SK-N-SH treated with all-trans-retinoic acid at 6 μM for 48 hours (cell line): ENCODE measurements around the gene TLX2.

Experiments
- ATAC-seq: fragments of 200-7000 bp; cut with Tn5 transposase; 3 replicates; pipeline ENCODE4 v1.9.1; 2020; ENCODE audit warnings: mild to moderate bottlenecking, moderate library complexity
- ARNTL ChIP-seq: fragments of 450-650 bp; formaldehyde crosslinking; IDR thresholded peaks from 2 replicates; pipeline ENCODE4 v1.5.0; 2020; ENCODE audit warnings: low read depth, mild to moderate bottlenecking, moderate library complexity, borderline replicate concordance
- CSDC2 ChIP-seq: fragments of 250-450 bp; sonication (Bioruptor Pico); IDR thresholded peaks from 2 replicates; pipeline ENCODE4 v1.5.0; 2020; ENCODE audit warnings: mild to moderate bottlenecking, moderate library complexity
- ESRRG ChIP-seq: fragments of 250-450 bp; sonication (Bioruptor Pico); IDR thresholded peaks from 2 replicates; pipeline ENCODE4 v1.6.1; 2021; ENCODE audit warnings: mild to moderate bottlenecking
- GLIS3 ChIP-seq: fragments of 250-450 bp; sonication (Bioruptor Pico); IDR thresholded peaks from 2 replicates; pipeline ENCODE4 v1.5.0; 2020; ENCODE audit warnings: mild to moderate bottlenecking, moderate library complexity
- ISL1 ChIP-seq: fragments of 250-450 bp; sonication (Bioruptor Pico); IDR thresholded peaks from 2 replicates; pipeline ENCODE4 v2.1.2; 2022; ENCODE audit warnings: mild to moderate bottlenecking, moderate library complexity
- OSR1 ChIP-seq: fragments of 250-450 bp; sonication (Bioruptor Pico); IDR thresholded peaks from 2 replicates; pipeline ENCODE4 v1.8.0; 2022; ENCODE audit warnings: moderate library complexity, mild to moderate bottlenecking, inconsistent platforms
- PPARA ChIP-seq: fragments of 250-450 bp; sonication (Bioruptor Pico); IDR thresholded peaks from 2 replicates; pipeline ENCODE4 v1.5.0; 2020; ENCODE audit warnings: mild to moderate bottlenecking, borderline replicate concordance
- RARB ChIP-seq: fragments of 250-450 bp; sonication (Bioruptor Pico); IDR thresholded peaks from 2 replicates; pipeline ENCODE4 v1.8.0; 2021; ENCODE audit warnings: mild to moderate bottlenecking, moderate library complexity
- SNAI2 ChIP-seq: fragments of 250-450 bp; sonication (Bioruptor Pico); IDR thresholded peaks from 2 replicates; pipeline ENCODE4 v1.5.0; 2020; ENCODE audit warnings: mild to moderate bottlenecking, moderate library complexity
- TCF4 ChIP-seq: fragments of 250-450 bp; sonication (Bioruptor Pico); IDR thresholded peaks from 2 replicates; pipeline ENCODE4 v1.8.0; 2021; ENCODE audit warnings: mild to moderate bottlenecking, moderate library complexity, borderline replicate concordance
- TOX ChIP-seq: fragments of 250-450 bp; sonication (Bioruptor Pico); IDR thresholded peaks from 2 replicates; pipeline ENCODE4 v1.8.0; 2021; ENCODE audit warnings: mild to moderate bottlenecking, moderate library complexity, borderline replicate concordance
- ZC3H10 ChIP-seq: fragments of 250-450 bp; sonication (Bioruptor Pico); IDR thresholded peaks from 2 replicates; pipeline ENCODE4 v1.5.1; 2021; ENCODE audit warnings: mild to moderate bottlenecking, moderate library complexity
- ZFP3 ChIP-seq: fragments of 250-450 bp; sonication (Bioruptor Pico); IDR thresholded peaks from 2 replicates; pipeline ENCODE4 v1.5.0; 2020; ENCODE audit warnings: mild to moderate bottlenecking, moderate library complexity
- ZFP30 ChIP-seq: fragments of 450-650 bp; formaldehyde crosslinking; IDR thresholded peaks from 2 replicates; pipeline ENCODE4 v1.5.0; 2022; ENCODE audit warnings: mild to moderate bottlenecking, moderate library complexity
- ZNF70 ChIP-seq: fragments of 450-650 bp; formaldehyde crosslinking; IDR thresholded peaks from 2 replicates; pipeline ENCODE4 v1.5.0; 2020; ENCODE audit warnings: mild to moderate bottlenecking, moderate library complexity
- ZNF8 ChIP-seq: fragments of 450-650 bp; formaldehyde crosslinking; IDR thresholded peaks from 2 replicates; pipeline ENCODE4 v1.5.0; 2020; ENCODE audit warnings: mild to moderate bottlenecking, moderate library complexity
- TF ChIP-seq, protein P1 (sequence below): fragments of 250-450 bp; sonication (Bioruptor Pico); IDR thresholded peaks from 2 replicates; pipeline ENCODE4 v1.5.1; 2021; ENCODE audit warnings: mild to moderate bottlenecking, moderate library complexity
- TF ChIP-seq, protein P2 (sequence below): fragments of 250-450 bp; sonication (Bioruptor Pico); IDR thresholded peaks from 2 replicates; pipeline ENCODE4 v1.8.0; 2020; ENCODE audit warnings: mild to moderate bottlenecking, moderate library complexity, borderline replicate concordance
- TF ChIP-seq, protein P3 (sequence below): fragments of 250-450 bp; sonication (Bioruptor Pico); IDR thresholded peaks from 2 replicates; pipeline ENCODE4 v1.5.1; 2020; ENCODE audit warnings: low read depth, mild to moderate bottlenecking, moderate library complexity
- TF ChIP-seq, protein P4 (sequence below): fragments of 250-450 bp; sonication (Bioruptor Pico); IDR thresholded peaks from 2 replicates; pipeline ENCODE4 v1.5.0; 2020; ENCODE audit warnings: mild to moderate bottlenecking, moderate library complexity

The TLX2 gene

DNA sequence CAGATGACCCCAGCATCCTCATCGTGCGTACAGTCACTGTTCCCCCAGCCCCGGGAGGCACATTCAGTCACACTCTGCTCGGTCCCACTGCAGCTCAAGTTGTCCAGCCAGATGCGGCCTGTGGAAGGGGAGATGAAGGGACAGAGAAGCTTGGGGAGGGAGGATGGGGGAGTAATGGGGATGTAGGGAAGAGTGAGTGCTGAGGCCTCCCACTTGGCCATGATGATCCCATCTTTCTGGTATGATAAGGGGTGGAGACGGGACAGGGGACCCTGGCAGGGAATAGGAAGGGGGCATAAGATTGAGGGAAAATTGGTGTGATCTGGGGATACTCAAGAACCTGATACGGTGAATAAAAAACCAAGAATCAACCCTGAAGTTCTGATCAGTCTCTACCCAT is 36.0 kb downstream of the TLX2 start:
- TF ChIP-seq ARNTL: no peak
- TF ChIP-seq, protein P1, sequence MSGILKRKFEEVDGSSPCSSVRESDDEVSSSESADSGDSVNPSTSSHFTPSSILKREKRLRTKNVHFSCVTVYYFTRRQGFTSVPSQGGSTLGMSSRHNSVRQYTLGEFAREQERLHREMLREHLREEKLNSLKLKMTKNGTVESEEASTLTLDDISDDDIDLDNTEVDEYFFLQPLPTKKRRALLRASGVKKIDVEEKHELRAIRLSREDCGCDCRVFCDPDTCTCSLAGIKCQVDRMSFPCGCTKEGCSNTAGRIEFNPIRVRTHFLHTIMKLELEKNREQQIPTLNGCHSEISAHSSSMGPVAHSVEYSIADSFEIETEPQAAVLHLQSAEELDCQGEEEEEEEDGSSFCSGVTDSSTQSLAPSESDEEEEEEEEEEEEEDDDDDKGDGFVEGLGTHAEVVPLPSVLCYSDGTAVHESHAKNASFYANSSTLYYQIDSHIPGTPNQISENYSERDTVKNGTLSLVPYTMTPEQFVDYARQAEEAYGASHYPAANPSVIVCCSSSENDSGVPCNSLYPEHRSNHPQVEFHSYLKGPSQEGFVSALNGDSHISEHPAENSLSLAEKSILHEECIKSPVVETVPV (CRISPR knock-in tag): no peak
- TF ChIP-seq, protein P2, sequence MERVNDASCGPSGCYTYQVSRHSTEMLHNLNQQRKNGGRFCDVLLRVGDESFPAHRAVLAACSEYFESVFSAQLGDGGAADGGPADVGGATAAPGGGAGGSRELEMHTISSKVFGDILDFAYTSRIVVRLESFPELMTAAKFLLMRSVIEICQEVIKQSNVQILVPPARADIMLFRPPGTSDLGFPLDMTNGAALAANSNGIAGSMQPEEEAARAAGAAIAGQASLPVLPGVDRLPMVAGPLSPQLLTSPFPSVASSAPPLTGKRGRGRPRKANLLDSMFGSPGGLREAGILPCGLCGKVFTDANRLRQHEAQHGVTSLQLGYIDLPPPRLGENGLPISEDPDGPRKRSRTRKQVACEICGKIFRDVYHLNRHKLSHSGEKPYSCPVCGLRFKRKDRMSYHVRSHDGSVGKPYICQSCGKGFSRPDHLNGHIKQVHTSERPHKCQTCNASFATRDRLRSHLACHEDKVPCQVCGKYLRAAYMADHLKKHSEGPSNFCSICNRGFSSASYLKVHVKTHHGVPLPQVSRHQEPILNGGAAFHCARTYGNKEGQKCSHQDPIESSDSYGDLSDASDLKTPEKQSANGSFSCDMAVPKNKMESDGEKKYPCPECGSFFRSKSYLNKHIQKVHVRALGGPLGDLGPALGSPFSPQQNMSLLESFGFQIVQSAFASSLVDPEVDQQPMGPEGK (CRISPR knock-in tag): no peak
- TF ChIP-seq ZC3H10 (CRISPR knock-in tag): no peak
- no peak for TF ChIP-seq ZNF8
- TF ChIP-seq, protein P3, sequence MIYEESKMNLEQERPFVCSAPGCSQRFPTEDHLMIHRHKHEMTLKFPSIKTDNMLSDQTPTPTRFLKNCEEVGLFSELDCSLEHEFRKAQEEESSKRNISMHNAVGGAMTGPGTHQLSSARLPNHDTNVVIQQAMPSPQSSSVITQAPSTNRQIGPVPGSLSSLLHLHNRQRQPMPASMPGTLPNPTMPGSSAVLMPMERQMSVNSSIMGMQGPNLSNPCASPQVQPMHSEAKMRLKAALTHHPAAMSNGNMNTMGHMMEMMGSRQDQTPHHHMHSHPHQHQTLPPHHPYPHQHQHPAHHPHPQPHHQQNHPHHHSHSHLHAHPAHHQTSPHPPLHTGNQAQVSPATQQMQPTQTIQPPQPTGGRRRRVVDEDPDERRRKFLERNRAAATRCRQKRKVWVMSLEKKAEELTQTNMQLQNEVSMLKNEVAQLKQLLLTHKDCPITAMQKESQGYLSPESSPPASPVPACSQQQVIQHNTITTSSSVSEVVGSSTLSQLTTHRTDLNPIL (CRISPR knock-in tag): no peak
- TF ChIP-seq ZNF70 (CRISPR knock-in tag): no peak
- no peak for TF ChIP-seq ZFP30
- no peak for TF ChIP-seq SNAI2 (CRISPR knock-in tag)
- no peak for ATAC-seq

DNA sequence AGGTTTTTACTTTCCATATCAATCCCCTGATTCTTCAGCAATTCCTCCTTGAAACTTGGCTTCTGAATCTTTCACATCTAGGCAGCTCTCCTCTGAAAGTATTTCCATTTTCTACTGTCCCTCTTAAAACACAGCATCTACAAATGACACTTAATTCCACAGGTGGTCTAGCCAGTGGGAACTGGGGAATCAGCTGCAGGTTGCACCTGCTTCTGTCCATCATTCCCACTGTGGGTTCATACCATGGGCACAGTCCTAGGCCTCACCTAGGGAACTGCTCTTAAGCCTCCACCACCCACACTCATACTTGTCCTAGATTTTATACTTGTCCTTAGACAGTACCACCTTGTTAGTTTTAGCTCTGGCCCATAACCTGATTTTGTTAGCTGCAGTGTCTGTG is 37.3 kb downstream of the TLX2 start:
- TF ChIP-seq ZFP30 (no peak), PPARA (CRISPR knock-in tag) (no peak), ZNF8 (no peak), TCF4 (CRISPR knock-in tag) (no peak), ISL1 (CRISPR knock-in tag) (no peak), OSR1 (CRISPR knock-in tag) (no peak), SNAI2 (CRISPR knock-in tag) (no peak), ARNTL (no peak), TOX (CRISPR knock-in tag) (no peak), CSDC2 (CRISPR knock-in tag) (no peak), RARB (no peak), ESRRG (no peak)
- TF ChIP-seq, protein P4, sequence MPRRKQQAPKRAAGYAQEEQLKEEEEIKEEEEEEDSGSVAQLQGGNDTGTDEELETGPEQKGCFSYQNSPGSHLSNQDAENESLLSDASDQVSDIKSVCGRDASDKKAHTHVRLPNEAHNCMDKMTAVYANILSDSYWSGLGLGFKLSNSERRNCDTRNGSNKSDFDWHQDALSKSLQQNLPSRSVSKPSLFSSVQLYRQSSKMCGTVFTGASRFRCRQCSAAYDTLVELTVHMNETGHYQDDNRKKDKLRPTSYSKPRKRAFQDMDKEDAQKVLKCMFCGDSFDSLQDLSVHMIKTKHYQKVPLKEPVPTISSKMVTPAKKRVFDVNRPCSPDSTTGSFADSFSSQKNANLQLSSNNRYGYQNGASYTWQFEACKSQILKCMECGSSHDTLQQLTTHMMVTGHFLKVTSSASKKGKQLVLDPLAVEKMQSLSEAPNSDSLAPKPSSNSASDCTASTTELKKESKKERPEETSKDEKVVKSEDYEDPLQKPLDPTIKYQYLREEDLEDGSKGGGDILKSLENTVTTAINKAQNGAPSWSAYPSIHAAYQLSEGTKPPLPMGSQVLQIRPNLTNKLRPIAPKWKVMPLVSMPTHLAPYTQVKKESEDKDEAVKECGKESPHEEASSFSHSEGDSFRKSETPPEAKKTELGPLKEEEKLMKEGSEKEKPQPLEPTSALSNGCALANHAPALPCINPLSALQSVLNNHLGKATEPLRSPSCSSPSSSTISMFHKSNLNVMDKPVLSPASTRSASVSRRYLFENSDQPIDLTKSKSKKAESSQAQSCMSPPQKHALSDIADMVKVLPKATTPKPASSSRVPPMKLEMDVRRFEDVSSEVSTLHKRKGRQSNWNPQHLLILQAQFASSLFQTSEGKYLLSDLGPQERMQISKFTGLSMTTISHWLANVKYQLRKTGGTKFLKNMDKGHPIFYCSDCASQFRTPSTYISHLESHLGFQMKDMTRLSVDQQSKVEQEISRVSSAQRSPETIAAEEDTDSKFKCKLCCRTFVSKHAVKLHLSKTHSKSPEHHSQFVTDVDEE (CRISPR knock-in tag): no peak
- TF ChIP-seq, protein P2 (CRISPR knock-in tag): no peak
- TF ChIP-seq, protein P3 (CRISPR knock-in tag): no peak
- no peak for ATAC-seq

DNA sequence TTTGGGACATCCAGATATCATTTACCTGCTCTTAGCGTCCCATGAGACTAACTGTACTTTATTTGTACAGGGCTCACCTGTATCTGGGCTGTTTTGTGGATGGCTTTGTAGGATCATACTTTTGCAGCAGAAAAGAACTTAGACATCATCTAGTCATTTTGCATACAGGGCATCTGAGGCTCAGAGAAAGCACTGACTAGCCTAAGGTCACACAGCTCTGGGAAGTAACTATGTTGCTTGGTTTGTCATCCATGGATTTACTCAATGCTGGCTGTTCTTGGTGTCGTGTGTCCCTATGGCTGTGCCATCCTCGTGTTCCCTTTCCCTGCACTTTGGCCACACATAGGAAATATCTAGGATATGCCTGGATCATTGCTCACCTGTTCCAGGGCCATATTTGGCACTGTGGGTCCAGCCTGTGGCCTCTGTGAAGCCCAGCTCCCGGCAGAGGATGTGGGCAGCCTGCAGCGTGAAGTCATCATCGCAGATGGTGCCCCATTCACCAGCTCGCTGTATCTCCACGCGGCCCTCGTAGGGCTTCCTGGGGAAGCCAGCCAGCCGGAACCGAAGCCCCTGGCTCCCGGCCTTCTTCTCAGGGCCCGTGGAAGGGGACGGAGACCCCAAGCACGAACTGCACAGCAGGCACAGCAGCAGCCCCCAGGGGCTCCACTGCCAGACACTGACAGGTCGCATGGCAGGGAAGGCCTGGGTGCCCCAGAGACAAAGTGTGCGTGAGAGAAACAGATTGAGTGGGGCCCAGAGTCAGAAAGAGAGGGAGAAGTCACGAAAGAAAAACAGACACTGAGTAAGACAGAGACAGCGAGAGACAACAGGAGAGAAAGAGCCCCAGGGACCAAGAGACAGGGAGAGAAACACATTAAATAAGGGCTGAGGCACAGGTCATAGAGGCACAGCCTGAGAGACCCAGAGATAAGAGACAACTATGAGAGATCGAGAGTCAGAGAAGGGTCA is 38.0 kb downstream of the TLX2 start:
- no peak for ATAC-seq
- TF ChIP-seq GLIS3 (CRISPR knock-in tag) (no peak), ARNTL (no peak), SNAI2 (CRISPR knock-in tag) (no peak), ZFP3 (CRISPR knock-in tag) (no peak), ESRRG (no peak)
- TF ChIP-seq, protein P1 (CRISPR knock-in tag): no peak
- TF ChIP-seq, protein P2 (CRISPR knock-in tag): no peak
